DOHH2 (cell line): ENCODE measurements around the gene WIPF2.

Source experiments
- H3F3A ChIP-seq: fragments of 200-600 bp; sonication (generic), shearing (Covaris generic); 2 replicates; pipeline ENCODE4 v1.6.0; 2016; ENCODE audit warnings: antibody characterized with exemption, mild to moderate bottlenecking; ENCODE audit not compliant: control insufficient read depth, insufficient read depth
- H3K27ac ChIP-seq: fragments of 200-600 bp; sonication (generic); 2 replicates; pipeline ENCODE4 v1.5.1; 2014; ENCODE audit warnings: low read depth, mild to moderate bottlenecking, low read length, moderate library complexity
- H3K27me3 ChIP-seq: fragments of 200-600 bp; sonication (generic); 2 replicates; pipeline ENCODE4 v1.6.1; 2014; ENCODE audit warnings: mild to moderate bottlenecking, low read length, mixed read lengths; ENCODE audit not compliant: control insufficient read depth
- H3K36me3 ChIP-seq: fragments of 200-600 bp; sonication (generic); 2 replicates; pipeline ENCODE4 v1.6.1; 2014; ENCODE audit warnings: mild to moderate bottlenecking, low read length, moderate library complexity, mixed read lengths; ENCODE audit not compliant: control insufficient read depth
- H3K4me1 ChIP-seq: fragments of 200-600 bp; sonication (generic); 2 replicates; pipeline ENCODE4 v1.6.1; 2014; ENCODE audit warnings: mild to moderate bottlenecking, low read length, mixed read lengths; ENCODE audit not compliant: control insufficient read depth
- H3K4me2 ChIP-seq: fragments of 200-600 bp; sonication (generic); 2 replicates; pipeline ENCODE4 v1.6.0; 2014; ENCODE audit warnings: mild to moderate bottlenecking, low read length, moderate library complexity
- H3K4me3 ChIP-seq: fragments of 200-600 bp; sonication (generic); 2 replicates; pipeline ENCODE4 v1.5.1; 2014; ENCODE audit warnings: mild to moderate bottlenecking, low read length, mixed read lengths
- H3K79me2 ChIP-seq: fragments of 200-600 bp; sonication (generic); 2 replicates; pipeline ENCODE4 v1.6.1; 2014; ENCODE audit warnings: mild to moderate bottlenecking, low read length, mixed read lengths; ENCODE audit not compliant: control insufficient read depth
- H3K9me2 ChIP-seq: fragments of 200-600 bp; sonication (generic); replicated peaks from 2 replicates; pipeline ENCODE4 v1.6.1; 2014; ENCODE audit warnings: mild to moderate bottlenecking, low read length, mixed read lengths; ENCODE audit not compliant: control insufficient read depth
- H3K9me3 ChIP-seq: fragments of 200-600 bp; sonication (generic); 2 replicates; pipeline ENCODE4 v1.6.1; 2014; ENCODE audit warnings: antibody characterized with exemption, low read length, mixed read lengths; ENCODE audit not compliant: control insufficient read depth, insufficient read depth
- H4K20me1 ChIP-seq: fragments of 200-600 bp; sonication (generic); 2 replicates; pipeline ENCODE4 v1.6.0; 2014; ENCODE audit warnings: low read depth, mild to moderate bottlenecking, antibody characterized with exemption, low read length, moderate library complexity; ENCODE audit not compliant: control insufficient read depth, insufficient read depth
- CTCF ChIP-seq: fragments of 200-600 bp; sonication (generic); IDR thresholded peaks from one replicate; pipeline ENCODE4 v1.5.1; 2014; ENCODE audit warnings: antibody characterized with exemption, mild to moderate bottlenecking, low read depth, low read length; ENCODE audit not compliant: poor library complexity, severe bottlenecking
- EZH2phosphoT487 ChIP-seq: fragments of 200-600 bp; sonication (generic); IDR thresholded peaks from 2 replicates; pipeline ENCODE4 v1.6.1; 2017; ENCODE audit warnings: borderline replicate concordance, mild to moderate bottlenecking, antibody characterized with exemption, low read length, moderate library complexity, mixed read lengths

The WIPF2 gene

GRCh38 chr17:40247926-40248495 lies 28.9 kb downstream of the WIPF2 start:
- Histone ChIP-seq H3K27me3 (no peaks in the 10 kb centered on the region), H4K20me1 (no peaks in the 10 kb centered on the region), H3K4me2 (no peak overlapping the region), H3K9me3 (no peaks in the 10 kb centered on the region), H3F3A (peaks cover 3% of the 10 kb centered on the region; the same call in 1 of the 2 replicates), H3K9me2 (no peaks in the 10 kb centered on the region), H3K36me3 (no peaks in the 10 kb centered on the region), H3K4me1 (no peaks in the 10 kb centered on the region), H3K4me3 (no peak overlapping the region), H3K27ac (no peak overlapping the region), H3K79me2 (peaks cover 35% of the 10 kb centered on the region)
- TF ChIP-seq EZH2phosphoT487: no peak

GRCh38 chr17:40248507-40248906 lies 29.4 kb downstream of the WIPF2 start:
- TF ChIP-seq CTCF (no peak), EZH2phosphoT487 (no peak)
- Histone ChIP-seq H3F3A (peaks cover 3% of the 10 kb centered on the region; the same call in 1 of the 2 replicates), H3K4me1 (no peaks in the 10 kb centered on the region), H3K9me2 (no peaks in the 10 kb centered on the region), H3K79me2 (peaks cover 32% of the 10 kb centered on the region), H3K27ac (no peak overlapping the region), H3K27me3 (no peaks in the 10 kb centered on the region), H3K4me3 (no peak overlapping the region), H3K9me3 (no peaks in the 10 kb centered on the region), H4K20me1 (no peaks in the 10 kb centered on the region), H3K36me3 (no peaks in the 10 kb centered on the region), H3K4me2 (no peak overlapping the region)

GRCh38 chr17:40251576-40251975 lies 32.5 kb downstream of the WIPF2 start:
- no peaks in the 10 kb centered on the region for H4K20me1 ChIP-seq
- H3K9me2 ChIP-seq: no peaks in the 10 kb centered on the region
- H3K27ac ChIP-seq: no peak overlapping the region
- TF ChIP-seq CTCF (no peak), EZH2phosphoT487 (no peak)
- H3K79me2 ChIP-seq: peaks cover 40% of the 10 kb centered on the region
- no peak overlapping the region for H3K4me3 ChIP-seq
- H3K9me3 ChIP-seq: no peaks in the 10 kb centered on the region
- H3F3A ChIP-seq: peaks cover 3% of the 10 kb centered on the region; the same call in 1 of the 2 replicates
- H3K27me3 ChIP-seq: no peaks in the 10 kb centered on the region
- H3K4me2 ChIP-seq: no peak overlapping the region
- no peaks in the 10 kb centered on the region for H3K4me1 ChIP-seq
- H3K36me3 ChIP-seq: peaks cover 3% of the 10 kb centered on the region; the same call in 1 of the 2 replicates

GRCh38 chr17:40253565-40253964 lies 34.5 kb downstream of the WIPF2 start:
- H3K4me2 ChIP-seq: no peak overlapping the region
- no peak overlapping the region for H3K4me3 ChIP-seq
- H3K9me3 ChIP-seq: no peaks in the 10 kb centered on the region
- H3K36me3 ChIP-seq: peaks cover 7% of the 10 kb centered on the region; the same call in 1 of the 2 replicates
- H3K9me2 ChIP-seq: no peaks in the 10 kb centered on the region
- no peaks in the 10 kb centered on the region for H3K4me1 ChIP-seq
- no peak for TF ChIP-seq CTCF
- no peak for TF ChIP-seq EZH2phosphoT487
- H4K20me1 ChIP-seq: no peaks in the 10 kb centered on the region
- H3K79me2 ChIP-seq: peaks cover 34% of the 10 kb centered on the region
- H3K27ac ChIP-seq: no peak overlapping the region
- H3F3A ChIP-seq: peaks cover 2% of the 10 kb centered on the region; the same call in 1 of the 2 replicates
- H3K27me3 ChIP-seq: no peaks in the 10 kb centered on the region
